Activated T-cell treated with anti-CD3 and anti-CD28 coated beads, Interleukin-2, amount 50 U/mL, for 24 hours (primary cell): ENCODE results near the gene TAF13.
"Not testable (repeated sequence)": the region's sequence is repeated elsewhere in the genome, so short reads cannot be mapped to it uniquely, and the experiment has no call there.

Source experiments
- DNase-seq: peaks from one replicate; pipeline ENCODE4 v3.0.0-alpha.2; 2020
- H3K27ac Mint-ChIP-seq: 2 replicates; pipeline ENCODE4 v1.8.0; 2020; ENCODE audit warnings: mild to moderate bottlenecking, mixed read lengths
- H3K27me3 Mint-ChIP-seq: 2 replicates; pipeline ENCODE4 v1.8.0; 2020; ENCODE audit warnings: mixed read lengths
- H3K36me3 Mint-ChIP-seq: 2 replicates; pipeline ENCODE4 v1.8.0; 2020; ENCODE audit warnings: low read depth, mixed read lengths
- H3K4me1 Mint-ChIP-seq: 2 replicates; pipeline ENCODE4 v1.8.0; 2020; ENCODE audit warnings: low read depth, mixed read lengths
- H3K4me3 Mint-ChIP-seq: 2 replicates; pipeline ENCODE4 v1.8.0; 2020; ENCODE audit warnings: mild to moderate bottlenecking, moderate library complexity, mixed read lengths
- H3K9me3 Mint-ChIP-seq: 2 replicates; pipeline ENCODE4 v1.8.0; 2020; ENCODE audit warnings: mixed read lengths

The TAF13 gene

GRCh38 chr1:109046671-109047070 is 29.1 kb downstream of the TAF13 start:
- H3K4me1 Mint-ChIP-seq, result peaks cover 4% of the 10 kb centered on the region
- peaks cover 3% of the 10 kb centered on the region for H3K27me3 Mint-ChIP-seq
- H3K27ac Mint-ChIP-seq, result no peak overlapping the region
- H3K36me3 Mint-ChIP-seq, result no peaks in the 10 kb centered on the region
- no peak overlapping the region for H3K4me3 Mint-ChIP-seq
- H3K9me3 Mint-ChIP-seq, result no peaks in the 10 kb centered on the region
- DNase-seq, result no peak

DNA sequence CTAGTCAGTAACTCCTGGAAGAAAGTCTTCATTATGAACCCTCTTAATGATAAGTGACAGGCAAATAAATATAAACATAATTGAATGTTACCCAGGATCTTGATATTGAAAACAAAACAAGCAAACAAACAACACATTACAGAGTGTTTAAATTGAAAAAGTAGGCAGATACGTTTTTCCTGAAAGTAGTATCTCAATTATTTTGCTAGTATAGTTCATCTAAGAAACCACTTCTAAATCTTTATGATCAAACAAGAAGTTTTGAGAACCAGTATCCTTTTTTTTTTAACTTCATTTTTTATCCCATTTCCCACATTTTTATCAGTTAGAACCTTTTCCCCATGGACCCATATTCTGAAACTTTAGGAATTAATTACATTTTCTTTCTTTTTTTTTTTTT is 30.2 kb downstream of the TAF13 start:
- peaks cover 11% of the 10 kb centered on the region for H3K4me1 Mint-ChIP-seq
- no peak overlapping the region for H3K27ac Mint-ChIP-seq
- no peaks in the 10 kb centered on the region for H3K9me3 Mint-ChIP-seq
- H3K27me3 Mint-ChIP-seq, result peaks cover 3% of the 10 kb centered on the region
- no peak for DNase-seq
- H3K36me3 Mint-ChIP-seq, result peaks cover 2% of the 10 kb centered on the region
- no peak overlapping the region for H3K4me3 Mint-ChIP-seq

GRCh38 chr1:109041621-109042468 is 34.0 kb downstream of the TAF13 start, which contains the start of gene WDR47:
Gene WDR47, minus strand, starts transcription at chr1:109042102. Its CDS starts 18,590 bp downstream, at chr1:109023512.
- Mint-ChIP-seq H3K4me1 (peaks cover 22% of the 10 kb centered on the region), H3K4me3 (peak within 1 kb of the TSS; percentile 86), H3K36me3 (peaks cover 2% of the 10 kb centered on the region), H3K9me3 (no peaks in the 10 kb centered on the region), H3K27ac (peak within 1 kb of the TSS; percentile 89), H3K27me3 (no peaks in the 10 kb centered on the region)
- DNase-seq, result peak; percentile 94

DNA sequence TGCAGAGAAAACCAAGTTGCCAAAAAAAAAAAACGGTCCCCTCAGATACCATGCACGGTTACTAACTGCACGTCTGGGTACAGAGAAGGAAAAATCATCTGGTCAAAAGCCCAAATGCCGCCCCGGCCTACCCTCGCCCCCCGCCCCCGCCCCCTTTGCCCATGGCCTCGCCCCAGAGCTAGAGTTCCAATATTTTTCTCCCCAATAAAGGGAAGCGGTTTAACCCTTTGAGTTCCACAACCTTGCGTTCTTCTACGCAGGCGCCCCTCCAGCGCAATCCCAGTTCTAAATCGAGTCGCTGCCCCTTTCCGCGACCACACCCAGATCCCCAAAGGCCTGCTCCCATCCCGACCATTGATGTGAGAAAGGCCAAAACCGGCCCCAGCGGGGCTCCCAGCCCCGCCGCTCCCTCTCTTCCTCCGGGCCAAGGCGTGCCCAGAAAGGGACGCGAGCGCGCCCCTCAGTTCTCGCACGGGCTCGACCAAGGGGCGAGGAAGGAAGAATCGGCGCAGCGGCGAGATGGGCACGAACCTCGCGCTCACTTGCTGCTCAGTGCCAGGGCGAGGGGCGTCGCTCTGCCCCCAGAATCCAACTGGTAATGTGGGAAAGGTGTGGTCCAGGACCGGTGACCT is 34.7 kb downstream of the TAF13 start:
- Mint-ChIP-seq H3K9me3 (no peaks in the 10 kb centered on the region), H3K36me3 (peaks cover 2% of the 10 kb centered on the region), H3K4me1 (peaks cover 22% of the 10 kb centered on the region), H3K4me3 (peak overlapping the region; percentile 86), H3K27ac (peak overlapping the region; percentile 89), H3K27me3 (no peaks in the 10 kb centered on the region)
- DNase-seq, result no peak

GRCh38 chr1:109040627-109040988 is 35.2 kb downstream of the TAF13 start:
- H3K4me3 Mint-ChIP-seq, result peak overlapping the region; percentile 86
- no peaks in the 10 kb centered on the region for H3K27me3 Mint-ChIP-seq
- H3K9me3 Mint-ChIP-seq, result no peaks in the 10 kb centered on the region
- DNase-seq, result no peak
- H3K36me3 Mint-ChIP-seq, result peaks cover 2% of the 10 kb centered on the region
- peaks cover 22% of the 10 kb centered on the region for H3K4me1 Mint-ChIP-seq
- peak overlapping the region; percentile 89 for H3K27ac Mint-ChIP-seq

- Mint-ChIP-seq H3K4me3 (no peak overlapping the region), H3K27me3 (no peaks in the 10 kb centered on the region), H3K4me1 (peaks cover 5% of the 10 kb centered on the region), H3K27ac (no peak overlapping the region), H3K36me3 (no peaks in the 10 kb centered on the region), H3K9me3 (no peaks in the 10 kb centered on the region)
- DNase-seq, result no peak
These were observed 41.4 kb downstream of the TAF13 start for GRCh38 chr1:109034382-109034781.

DNA sequence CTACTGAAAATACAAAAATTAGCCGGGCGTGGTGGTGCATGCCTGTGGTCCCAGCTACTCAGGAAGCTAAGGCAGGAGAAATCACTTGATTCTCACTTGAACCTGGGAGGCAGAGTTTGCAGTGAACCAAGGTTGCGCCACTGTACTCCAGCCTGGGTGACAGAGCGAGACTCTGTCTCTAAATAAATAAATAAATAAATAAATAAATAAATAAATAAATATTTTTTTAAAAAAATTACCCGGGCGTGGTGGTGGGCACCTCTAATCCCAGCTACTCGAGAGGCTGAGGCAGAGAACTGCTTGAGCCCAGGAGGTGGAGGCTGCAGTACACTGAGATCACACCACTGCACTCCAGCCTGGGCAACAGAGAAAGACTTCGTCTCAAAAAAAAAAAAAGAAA is 46.3 kb downstream of the TAF13 start:
- H3K36me3 Mint-ChIP-seq, H3K27ac Mint-ChIP-seq, H3K4me3 Mint-ChIP-seq, H3K4me1 Mint-ChIP-seq, DNase-seq, H3K27me3 Mint-ChIP-seq, H3K9me3 Mint-ChIP-seq: not testable (repeated sequence)

DNA sequence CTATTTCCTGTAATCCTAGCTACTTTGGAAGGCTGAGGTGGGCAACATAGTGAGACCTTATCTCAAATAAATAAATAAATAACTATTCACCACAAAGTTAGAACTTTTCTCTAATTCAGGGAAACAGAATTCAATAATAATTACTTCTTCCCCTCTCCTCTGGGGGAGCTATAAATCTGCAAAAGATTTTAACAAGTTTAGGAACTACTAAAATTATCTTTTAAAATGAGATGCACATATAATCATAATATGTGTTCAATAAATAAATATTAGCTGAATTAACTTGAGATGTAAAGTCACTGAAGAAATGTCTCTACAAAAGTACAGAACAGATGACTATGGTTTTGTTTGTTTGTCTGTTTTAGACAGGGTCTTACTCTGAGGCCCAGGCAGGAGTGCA is 48.0 kb downstream of the TAF13 start:
- no peak overlapping the region for H3K27ac Mint-ChIP-seq
- peaks cover 3% of the 10 kb centered on the region for H3K36me3 Mint-ChIP-seq
- no peaks in the 10 kb centered on the region for H3K4me1 Mint-ChIP-seq
- no peak overlapping the region for H3K4me3 Mint-ChIP-seq
- H3K9me3 Mint-ChIP-seq, result no peaks in the 10 kb centered on the region
- no peak for DNase-seq
- H3K27me3 Mint-ChIP-seq, result no peaks in the 10 kb centered on the region

DNA sequence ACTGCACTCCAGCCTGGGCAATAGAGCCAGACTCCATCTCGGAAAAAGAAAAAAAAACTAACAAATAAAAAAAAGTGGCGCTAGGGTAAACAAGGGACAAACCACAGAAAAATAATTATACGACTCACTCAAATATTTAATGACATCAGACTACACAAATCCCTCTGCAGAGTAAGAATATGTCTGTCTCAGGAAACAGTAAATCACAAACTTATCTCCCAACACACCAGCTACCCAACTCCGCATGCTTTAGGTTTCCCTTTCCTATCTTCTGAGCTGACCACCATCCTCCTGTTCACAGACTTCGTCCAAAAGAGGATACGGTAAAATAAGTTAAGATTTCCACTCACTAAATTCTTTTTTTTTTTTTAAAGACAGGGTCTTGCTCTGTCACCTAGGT is 50.1 kb downstream of the TAF13 start:
- DNase-seq, result no peak
- Mint-ChIP-seq H3K4me1 (no peaks in the 10 kb centered on the region), H3K4me3 (no peak overlapping the region), H3K36me3 (peaks cover 15% of the 10 kb centered on the region), H3K27ac (no peak overlapping the region), H3K27me3 (no peaks in the 10 kb centered on the region), H3K9me3 (no peaks in the 10 kb centered on the region)

DNA sequence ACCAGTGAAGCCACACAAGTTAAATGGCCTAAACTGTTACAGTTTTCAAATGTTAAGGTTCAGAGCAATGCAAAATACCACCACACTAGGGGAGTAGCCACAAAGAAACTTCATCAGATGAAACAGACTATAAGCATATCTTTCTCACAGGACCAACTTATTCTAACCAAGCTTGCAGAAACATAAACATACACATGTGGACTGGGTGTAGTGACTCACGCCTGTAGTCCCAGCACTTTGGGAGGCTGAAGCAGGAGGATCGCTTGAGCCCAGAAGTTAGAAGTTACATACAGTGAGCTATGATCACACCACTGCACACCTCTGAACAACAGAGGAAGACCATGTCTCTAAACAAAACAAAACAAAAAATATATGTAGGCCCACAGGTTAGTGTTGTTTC is 51.2 kb downstream of the TAF13 start:
- Mint-ChIP-seq H3K4me3 (no peak overlapping the region), H3K27me3 (no peaks in the 10 kb centered on the region), H3K36me3 (peaks cover 21% of the 10 kb centered on the region), H3K27ac (no peak overlapping the region), H3K9me3 (no peaks in the 10 kb centered on the region), H3K4me1 (no peaks in the 10 kb centered on the region)
- DNase-seq, result no peak

GRCh38 chr1:109020693-109021257 is 55.0 kb downstream of the TAF13 start:
- H3K27ac Mint-ChIP-seq, result no peak overlapping the region
- no peak overlapping the region for H3K4me3 Mint-ChIP-seq
- H3K27me3 Mint-ChIP-seq, result no peaks in the 10 kb centered on the region
- H3K9me3 Mint-ChIP-seq, result peaks cover 5% of the 10 kb centered on the region
- H3K4me1 Mint-ChIP-seq, result no peaks in the 10 kb centered on the region
- peaks cover 44% of the 10 kb centered on the region for H3K36me3 Mint-ChIP-seq
- DNase-seq, result no peak

DNA sequence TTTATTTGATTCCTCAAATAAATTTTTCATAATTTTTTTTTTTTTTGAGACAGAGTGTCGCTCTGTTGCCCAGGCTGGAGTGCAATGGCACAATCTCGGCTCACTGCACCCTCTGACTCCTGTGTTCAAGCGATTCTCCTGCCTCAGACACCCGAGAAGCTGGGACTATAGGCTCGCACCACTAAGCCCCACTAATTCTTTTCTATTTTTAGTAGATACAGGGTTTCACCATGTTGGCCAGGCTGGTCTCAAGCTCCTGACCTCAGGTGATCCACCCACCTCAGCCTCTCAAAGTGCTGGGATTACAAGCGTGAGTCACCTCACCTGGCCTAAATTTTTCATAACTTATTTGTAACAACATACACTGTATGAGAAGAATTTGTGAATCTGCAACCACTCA is 58.1 kb downstream of the TAF13 start:
- not testable (repeated sequence) for H3K4me1 Mint-ChIP-seq, H3K27me3 Mint-ChIP-seq, H3K27ac Mint-ChIP-seq, H3K4me3 Mint-ChIP-seq, DNase-seq, H3K9me3 Mint-ChIP-seq
- H3K36me3 Mint-ChIP-seq, result peaks cover 55% of the 10 kb centered on the region

GRCh38 chr1:109017134-109017533 is 58.7 kb downstream of the TAF13 start:
- Mint-ChIP-seq H3K36me3 (peaks cover 55% of the 10 kb centered on the region), H3K27me3 (no peaks in the 10 kb centered on the region), H3K4me1 (no peaks in the 10 kb centered on the region), H3K4me3 (no peak overlapping the region), H3K27ac (no peak overlapping the region), H3K9me3 (peaks cover 5% of the 10 kb centered on the region)
- DNase-seq, result no peak
